Left lung (tissue), 10 donors: ENCODE measurements around the gene TAGLN. TPM values are rescaled to one million over a fixed set of nuclear protein-coding genes. Genes with fewer than 3 reads are reported as not detected.
A peak's percentile ranks its signal among the peaks of the same experiment; 100 is the strongest.

Experiments used
- ATAC-seq: fragments of 200-7000 bp; cut with Tn5 transposase; one replicate; pipeline ENCODE4 v1.9.1; 2020; ENCODE audit warnings: moderate library complexity
- DNase-seq, 4 donors: peaks; one replicate each; pipeline ENCODE4 v3.0.0-alpha.2; 2013 to 2020
- H3K27ac ChIP-seq, 2 donors: fragments of 200-600 bp; sonication (generic) in 1 of 2; one replicate each; pipeline versions ENCODE4 v1.5.0 to v1.8.0; 2020 to 2021
- H3K27me3 ChIP-seq, 2 donors: fragments of 200-600 bp; sonication (generic) in 1 of 2; one replicate each; pipeline versions ENCODE4 v1.5.0 to v1.8.0; 2020 to 2021
- H3K36me3 ChIP-seq, 2 donors: fragments of 200-600 bp; sonication (generic) in 1 of 2; one replicate each; pipeline versions ENCODE4 v1.5.0 to v1.8.0; 2020 to 2021
- H3K4me1 ChIP-seq, 2 donors: fragments of 200-600 bp; one replicate each; pipeline ENCODE4 v1.8.0; 2021
- H3K4me3 ChIP-seq, 2 donors: fragments of 200-600 bp; sonication (generic) in 1 of 2; one replicate each; pipeline versions ENCODE4 v1.5.0 to v1.8.0; 2020 to 2021; ENCODE audit warnings: mild to moderate bottlenecking in 1 of 2
- H3K9me3 ChIP-seq, 2 donors: fragments of 200-600 bp; sonication (generic) in 1 of 2; one replicate each; pipeline versions ENCODE4 v1.5.0 to v1.8.0; 2020 to 2021
- intact Hi-C, 2 donors: fragments of 100-400 bp; cut with DNase I; formaldehyde crosslinking; loops; one replicate each; pipeline versions ENCODE4 v1.11.2 to v1.14.2; 2022
- polyA plus RNA-seq, 6 donors: library from polyadenylated mRNA; unstranded; fragments of 120-200 nt; gene quantifications; one replicate each; pipeline ENCODE4 v1.2.1, GENCODE V29; 2013; ENCODE audit not compliant: insufficient read length in 6 of 6
- total RNA-seq, 2 donors: library from RNA; stranded (reverse); fragmentation: NEBNext Ultra II Directional; extraction: Animal tissue kit (Norgen Biotek cat#: 25700); gene quantifications; one replicate each; pipeline ENCODE4 v1.2.1, GENCODE V29; 2021
- TF ChIP-seq, protein P1 (sequence below), 2 donors: fragments of 200-600 bp; sonication (generic) in 1 of 2; IDR thresholded peaks; one replicate each; pipeline versions ENCODE4 v1.5.0 to v1.8.0; 2021; ENCODE audit warnings: antibody characterized with exemption in 2 of 2
- donor health status: DM: no; HTN: yes; CAD: no.
- donor health status: DM: no; HTN: no; CAD: no.

The TAGLN gene
- total and polyA plus RNA-seq, 8 donors, result 104 to 763 (median 207) TPM

DNA sequence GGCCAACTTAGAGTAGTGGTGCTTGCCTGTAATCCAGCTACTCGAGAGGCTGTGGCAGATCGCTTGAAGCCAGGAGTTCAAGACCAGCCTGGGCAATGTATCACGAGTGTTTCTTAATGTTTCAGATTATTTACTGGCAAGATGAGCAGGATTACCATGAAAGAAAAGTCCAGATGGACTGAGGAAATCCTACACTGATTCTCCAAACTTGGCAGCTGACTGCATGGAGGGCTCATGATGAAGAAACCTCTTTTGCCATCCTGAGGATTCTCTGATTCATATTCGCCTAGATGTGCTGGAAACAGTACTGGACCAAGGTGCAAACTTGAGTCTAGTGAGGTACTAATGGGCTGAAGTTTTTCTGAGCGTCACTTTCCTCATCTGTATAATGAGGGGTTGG lies 23.4 kb upstream of the TAGLN start:
- Histone ChIP-seq H3K4me1 (peaks cover 19 to 40% of the 10 kb centered on the region in 2 donors), H3K27ac (no peak overlapping the region), H3K9me3 (no peaks in the 10 kb centered on the region), H3K4me3 (no peak overlapping the region), H3K36me3 (peaks cover 0 to 14% of the 10 kb centered on the region in 2 donors), H3K27me3 (no peaks in the 10 kb centered on the region)
- ATAC-seq (no peak), DNase-seq (no peak)
- TF ChIP-seq, protein P1, sequence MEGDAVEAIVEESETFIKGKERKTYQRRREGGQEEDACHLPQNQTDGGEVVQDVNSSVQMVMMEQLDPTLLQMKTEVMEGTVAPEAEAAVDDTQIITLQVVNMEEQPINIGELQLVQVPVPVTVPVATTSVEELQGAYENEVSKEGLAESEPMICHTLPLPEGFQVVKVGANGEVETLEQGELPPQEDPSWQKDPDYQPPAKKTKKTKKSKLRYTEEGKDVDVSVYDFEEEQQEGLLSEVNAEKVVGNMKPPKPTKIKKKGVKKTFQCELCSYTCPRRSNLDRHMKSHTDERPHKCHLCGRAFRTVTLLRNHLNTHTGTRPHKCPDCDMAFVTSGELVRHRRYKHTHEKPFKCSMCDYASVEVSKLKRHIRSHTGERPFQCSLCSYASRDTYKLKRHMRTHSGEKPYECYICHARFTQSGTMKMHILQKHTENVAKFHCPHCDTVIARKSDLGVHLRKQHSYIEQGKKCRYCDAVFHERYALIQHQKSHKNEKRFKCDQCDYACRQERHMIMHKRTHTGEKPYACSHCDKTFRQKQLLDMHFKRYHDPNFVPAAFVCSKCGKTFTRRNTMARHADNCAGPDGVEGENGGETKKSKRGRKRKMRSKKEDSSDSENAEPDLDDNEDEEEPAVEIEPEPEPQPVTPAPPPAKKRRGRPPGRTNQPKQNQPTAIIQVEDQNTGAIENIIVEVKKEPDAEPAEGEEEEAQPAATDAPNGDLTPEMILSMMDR (IDR thresholded peaks at IDR 0.05), result no peak
- intact Hi-C loops, result no loop called here

DNA sequence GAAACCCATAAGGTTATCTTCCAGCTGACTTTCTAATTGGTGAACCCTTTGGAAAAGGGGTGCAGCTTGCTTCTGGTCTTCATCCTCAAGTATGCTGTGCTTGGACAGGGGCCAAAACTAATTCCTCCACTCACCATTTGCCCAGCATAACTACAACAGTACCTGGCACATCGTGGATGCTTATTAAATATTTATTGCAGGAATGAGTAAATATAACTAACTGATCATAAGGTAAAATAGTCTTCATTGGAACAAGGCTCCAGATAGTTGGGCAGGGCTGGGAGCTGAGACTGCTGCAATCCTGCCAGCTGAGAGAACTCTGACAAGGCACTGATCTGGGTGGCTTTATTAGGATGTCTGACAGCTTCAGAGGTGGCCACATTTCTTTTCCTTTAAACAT lies 23.0 kb upstream of the TAGLN start:
- intact Hi-C loops, result no loop called here
- Histone ChIP-seq H3K27me3 (no peaks in the 10 kb centered on the region), H3K4me3 (no peak overlapping the region), H3K27ac (no peak overlapping the region), H3K4me1 (peaks cover 22 to 44% of the 10 kb centered on the region in 2 donors), H3K9me3 (no peaks in the 10 kb centered on the region), H3K36me3 (peaks cover 0 to 10% of the 10 kb centered on the region in 2 donors)
- no peak for ATAC-seq
- TF ChIP-seq, protein P1 (IDR thresholded peaks at IDR 0.05), result no peak
- no peak for DNase-seq

DNA sequence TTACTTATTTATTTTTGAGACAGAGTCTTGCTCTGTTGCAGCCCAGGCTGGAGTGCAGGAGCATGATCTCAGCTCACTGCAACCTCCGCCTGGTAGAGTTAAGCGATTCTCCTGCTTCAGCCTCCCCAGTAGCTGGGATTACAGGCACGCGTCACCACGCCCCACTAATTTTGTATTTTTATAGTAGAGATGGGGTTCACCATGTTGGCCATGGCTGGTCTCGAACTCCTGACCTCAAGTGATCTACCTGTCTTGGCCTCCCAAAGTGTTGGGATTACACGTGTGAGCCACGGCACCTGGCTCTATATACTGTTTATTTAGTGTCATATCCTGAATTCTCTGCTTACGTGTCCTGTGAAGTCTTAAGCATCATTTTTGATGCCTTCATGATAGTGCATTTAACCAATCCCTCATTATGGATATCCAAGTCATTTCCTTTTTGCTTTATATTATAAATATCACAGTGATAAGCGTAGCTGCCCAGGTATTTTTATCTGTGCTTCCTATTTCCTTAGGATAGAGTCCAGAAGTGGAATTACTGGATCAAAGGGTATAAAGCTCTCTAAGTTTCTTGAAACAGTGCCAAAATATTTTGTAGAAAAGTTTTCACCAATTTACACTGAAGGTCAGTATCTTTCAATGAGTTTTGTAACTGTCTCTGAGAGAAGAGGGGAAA lies 21.5 kb upstream of the TAGLN start:
- DNase-seq, result no peak
- Histone ChIP-seq H3K4me1 (peaks cover 19 to 45% of the 10 kb centered on the region in 2 donors), H3K36me3 (peaks cover 0 to 12% of the 10 kb centered on the region in 2 donors), H3K27me3 (no peaks in the 10 kb centered on the region), H3K4me3 (peak overlapping the region; percentile 18 to 88), H3K9me3 (no peaks in the 10 kb centered on the region), H3K27ac (peak overlapping the region; percentile 88 to 91)
- TF ChIP-seq, protein P1 (IDR thresholded peaks at IDR 0.05), result no peak
- no peak for ATAC-seq
- intact Hi-C loops, result no loop called here

DNA sequence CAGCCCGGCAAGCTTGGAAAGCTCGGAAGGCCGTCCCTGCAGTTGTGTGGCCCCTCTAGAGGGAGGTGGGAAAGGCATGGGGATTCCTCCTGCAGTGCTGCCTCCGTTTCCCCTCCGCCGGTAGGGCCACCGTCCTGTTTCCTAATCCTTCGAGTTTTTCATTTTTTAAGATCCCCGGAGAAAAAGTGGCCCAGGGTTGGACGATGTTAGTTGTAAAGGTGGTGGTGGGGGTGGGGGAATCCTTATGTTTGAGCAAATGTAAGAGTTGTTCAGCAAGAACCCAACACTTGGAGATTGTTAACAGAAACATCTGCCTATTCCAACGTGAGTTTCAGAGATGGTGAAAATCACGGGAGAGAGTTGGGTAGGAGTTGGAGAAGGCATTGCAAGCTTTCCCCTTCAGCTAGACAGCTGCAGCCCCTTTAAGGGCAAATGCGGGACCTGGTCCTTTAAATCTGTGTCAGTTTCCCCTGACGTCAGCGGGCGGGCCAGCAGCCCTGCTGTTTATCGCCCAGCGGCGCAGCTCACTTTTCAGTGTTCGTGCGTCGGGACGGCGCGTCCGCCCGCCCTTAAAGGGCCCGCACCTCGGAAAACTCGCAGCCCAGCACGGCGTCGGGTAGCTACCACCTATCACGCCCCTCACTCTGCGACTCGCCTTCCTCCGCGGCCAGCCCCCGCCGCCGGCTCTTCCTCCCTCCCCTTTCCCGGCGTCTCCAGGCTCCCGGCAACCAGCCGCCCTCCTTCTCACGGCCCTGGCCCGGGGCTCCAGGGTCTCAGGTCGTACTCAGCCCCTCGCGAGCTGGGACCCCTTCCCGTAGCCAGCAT lies 20.7 kb upstream of the TAGLN start, which contains the start of gene SIDT2:
Gene SIDT2 (plus strand): TSS at position 534 of the 825 bp plus-strand sequence. CDS start 521 bp downstream, outside the sequence.
- ATAC-seq (peak; percentile 94), DNase-seq (peak; percentile 94 to 98 (median 97))
- no peaks in the 10 kb centered on the region for H3K27me3 ChIP-seq
- H3K36me3 ChIP-seq, result peaks cover 0 to 18% of the 10 kb centered on the region in 2 donors
- peak within 1 kb of the TSS; percentile 88 to 91 for H3K27ac ChIP-seq
- H3K9me3 ChIP-seq, result no peaks in the 10 kb centered on the region
- intact Hi-C loops, result no loop called here
- peak within 1 kb of the TSS; percentile 73 to 88 for H3K4me3 ChIP-seq
- TF ChIP-seq, protein P1 (IDR thresholded peaks at IDR 0.05), result peak in 1 of 2 donors; percentile 7
- peaks cover 19 to 37% of the 10 kb centered on the region in 2 donors for H3K4me1 ChIP-seq
